Hepatocyte (in vitro differentiated cells): Measurements from ENCODE around the gene EYA3. TPM values are rescaled to one million over a fixed set of nuclear protein-coding genes. Genes with fewer than 3 reads are reported as not detected.
A peak's percentile ranks its signal among the peaks of the same experiment; 100 is the strongest.

Experiments
- DNase-seq: peaks from one replicate; pipeline ENCODE4 v3.0.0-alpha.2; 2016; ENCODE audit warnings: low spot score
- H2AFZ ChIP-seq: fragments of 200-600 bp; sonication (generic); 2 replicates; pipeline ENCODE4 v1.6.0; 2016; ENCODE audit warnings: antibody characterized with exemption, mild to moderate bottlenecking
- H3K27ac ChIP-seq: fragments of 200-600 bp; sonication (generic); 2 replicates; pipeline ENCODE4 v1.5.1; 2016; ENCODE audit warnings: mild to moderate bottlenecking
- H3K27me3 ChIP-seq: fragments of 200-600 bp; sonication (generic); 2 replicates; pipeline ENCODE4 v1.6.1; 2016
- H3K36me3 ChIP-seq: fragments of 200-600 bp; sonication (generic); replicated peaks from 2 replicates; pipeline ENCODE4 v1.5.1; 2016; ENCODE audit warnings: low read depth; ENCODE audit not compliant: insufficient read depth
- H3K4me1 ChIP-seq: fragments of 200-600 bp; sonication (generic); 2 replicates; pipeline ENCODE4 v1.5.1; 2016; ENCODE audit warnings: mild to moderate bottlenecking, moderate library complexity; ENCODE audit not compliant: insufficient read depth
- H3K4me2 ChIP-seq: fragments of 200-600 bp; sonication (generic); 2 replicates; pipeline ENCODE4 v1.6.0; 2016
- H3K4me3 ChIP-seq: fragments of 200-600 bp; sonication (generic); 2 replicates; pipeline ENCODE4 v1.5.1; 2016; ENCODE audit warnings: mild to moderate bottlenecking
- H3K79me2 ChIP-seq: fragments of 200-600 bp; sonication (generic); 2 replicates; pipeline ENCODE4 v1.6.0; 2017; ENCODE audit warnings: mild to moderate bottlenecking
- H3K9me2 ChIP-seq: fragments of 200-600 bp; sonication (generic); replicated peaks from 2 replicates; pipeline ENCODE4 v1.6.0; 2017; ENCODE audit warnings: mild to moderate bottlenecking; ENCODE audit not compliant: insufficient read depth
- H3K9me3 ChIP-seq: fragments of 200-600 bp; sonication (generic); 2 replicates; pipeline ENCODE4 v1.5.1; 2016; ENCODE audit warnings: low read depth, mild to moderate bottlenecking
- H4K20me1 ChIP-seq: fragments of 200-600 bp; sonication (generic); 2 replicates; pipeline ENCODE4 v1.6.0; 2016; ENCODE audit warnings: mild to moderate bottlenecking; ENCODE audit not compliant: insufficient read depth, poor library complexity, severe bottlenecking
- CTCF ChIP-seq: fragments of 200-600 bp; sonication (generic); IDR thresholded peaks from 2 replicates; pipeline ENCODE4 v1.5.1; 2016; ENCODE audit warnings: antibody characterized with exemption, mild to moderate bottlenecking; ENCODE audit not compliant: poor library complexity
- EZH2 ChIP-seq: fragments of 200-600 bp; sonication (generic); IDR thresholded peaks from 2 replicates; pipeline ENCODE4 v1.6.1; 2016; ENCODE audit warnings: antibody characterized with exemption, mild to moderate bottlenecking, borderline replicate concordance
- EZH2phosphoT487 ChIP-seq: fragments of 200-600 bp; sonication (generic); IDR thresholded peaks from one replicate; pipeline ENCODE4 v1.6.1; 2018; ENCODE audit warnings: antibody characterized with exemption, mild to moderate bottlenecking, low read depth, moderate library complexity; ENCODE audit not compliant: unreplicated experiment, severe bottlenecking
- WGBS: methylation state at CpG from one replicate; pipeline ENCODE4 v1.1.6; 2016; ENCODE audit warnings: low lambda C conversion rate; ENCODE audit errors: missing lambda C conversion rate; 5-methylcytosine and 5-hydroxymethylcytosine counted together
- polyA plus RNA-seq: library from polyadenylated mRNA; unstranded; fragments of >200 nt; fragmentation: Nextera tagmentation; extraction: Ambion mirVana; gene quantifications from 2 replicates; pipeline ENCODE4 v1.2.1, GENCODE V29; 2016
- total RNA-seq: library from RNA; depleted of rRNA; stranded (reverse); fragments of >200 nt; gene quantifications from 2 replicates; pipeline ENCODE4 v1.2.3, GENCODE V29; 2014

Gene EYA3
- total and polyA plus RNA-seq, 2 experiments from 2014 or later: 4.2 to 19.9 TPM

GRCh38 chr1:27934818-27935549 is 153.4 kb downstream of the EYA3 start, which contains the start of gene SMPDL3B:
SMPDL3B (plus strand) TSS chr1:27935000; CDS start chr1:27935184, 184 bp downstream.
- Histone ChIP-seq H4K20me1 (no peaks in the 10 kb centered on the region), H3K4me3 (peak within 1 kb of the TSS; percentile 9), H3K4me1 (no peaks in the 10 kb centered on the region), H3K27me3 (no peaks in the 10 kb centered on the region), H3K9me3 (no peaks in the 10 kb centered on the region), H3K79me2 (no peaks in the 10 kb centered on the region), H3K9me2 (no peaks in the 10 kb centered on the region), H3K4me2 (peak within 1 kb of the TSS; percentile 74), H2AFZ (peak within 1 kb of the TSS; percentile 54), H3K27ac (peak within 1 kb of the TSS; percentile 59), H3K36me3 (no peaks in the 10 kb centered on the region)
- 3% methylated on average over 16 of the region's 16 CpGs for WGBS
- TF ChIP-seq CTCF (no peak), EZH2phosphoT487 (no peak)
- peak; percentile 70 for DNase-seq

- Histone ChIP-seq H3K4me3 (no peak overlapping the region), H4K20me1 (no peaks in the 10 kb centered on the region), H3K9me2 (no peaks in the 10 kb centered on the region), H3K27me3 (no peaks in the 10 kb centered on the region), H3K36me3 (no peaks in the 10 kb centered on the region), H3K4me1 (no peaks in the 10 kb centered on the region), H3K79me2 (no peaks in the 10 kb centered on the region), H3K4me2 (no peak overlapping the region), H3K27ac (no peak overlapping the region), H2AFZ (no peak overlapping the region), H3K9me3 (no peaks in the 10 kb centered on the region)
- 95% methylated on average over 4 of the region's 4 CpGs for WGBS
- no peak for TF ChIP-seq EZH2
- TF ChIP-seq EZH2phosphoT487: no peak
- no peak for TF ChIP-seq CTCF
- DNase-seq: no peak
Observed at GRCh38 chr1:27931759-27932158, 156.7 kb downstream of the EYA3 start.

- DNase-seq: no peak
- H3K27me3 ChIP-seq: no peaks in the 10 kb centered on the region
- WGBS: 91% methylated on average over 6 of the region's 6 CpGs
- H3K9me2 ChIP-seq: no peaks in the 10 kb centered on the region
- no peaks in the 10 kb centered on the region for H3K4me1 ChIP-seq
- no peak for TF ChIP-seq CTCF
- TF ChIP-seq EZH2: no peak
- TF ChIP-seq EZH2phosphoT487: no peak
- no peaks in the 10 kb centered on the region for H4K20me1 ChIP-seq
- no peak overlapping the region for H3K4me3 ChIP-seq
- H3K4me2 ChIP-seq: no peak overlapping the region
- H3K9me3 ChIP-seq: no peaks in the 10 kb centered on the region
- H3K79me2 ChIP-seq: no peaks in the 10 kb centered on the region
- no peak overlapping the region for H2AFZ ChIP-seq
- H3K36me3 ChIP-seq: no peaks in the 10 kb centered on the region
- H3K27ac ChIP-seq: no peak overlapping the region
Observed at GRCh38 chr1:27931184-27931583, 157.2 kb downstream of the EYA3 start.
